NB4 (cell line): Measurements from ENCODE around the gene OSBPL10.

Experiments used
- DNase-seq: peaks from one replicate; pipeline ENCODE4 v3.0.0; 2010; ENCODE audit warnings: low read depth
- H3K4me3 ChIP-seq: one replicate; pipeline ENCODE4 v1.5.1; 2011; ENCODE audit warnings: mild to moderate bottlenecking, low read depth, low read length, moderate library complexity
- MYC ChIP-seq: IDR thresholded peaks from 2 replicates; pipeline ENCODE4 v1.6.1; 2011; ENCODE audit warnings: low read depth, low read length
- POLR2A ChIP-seq: IDR thresholded peaks from 2 replicates; pipeline ENCODE4 v1.6.1; 2011; ENCODE audit warnings: mild to moderate bottlenecking; ENCODE audit not compliant: insufficient read length; ENCODE audit errors: extremely low read depth
- TF ChIP-seq, protein P1 (sequence below): IDR thresholded peaks from one replicate; pipeline ENCODE4 v1.5.1; 2012; ENCODE audit warnings: low read depth, low read length
- TF ChIP-seq, protein P2 (sequence below): IDR thresholded peaks from 2 replicates; pipeline ENCODE4 v1.6.1; 2011; ENCODE audit warnings: low read depth, low read length

The OSBPL10 gene

DNA sequence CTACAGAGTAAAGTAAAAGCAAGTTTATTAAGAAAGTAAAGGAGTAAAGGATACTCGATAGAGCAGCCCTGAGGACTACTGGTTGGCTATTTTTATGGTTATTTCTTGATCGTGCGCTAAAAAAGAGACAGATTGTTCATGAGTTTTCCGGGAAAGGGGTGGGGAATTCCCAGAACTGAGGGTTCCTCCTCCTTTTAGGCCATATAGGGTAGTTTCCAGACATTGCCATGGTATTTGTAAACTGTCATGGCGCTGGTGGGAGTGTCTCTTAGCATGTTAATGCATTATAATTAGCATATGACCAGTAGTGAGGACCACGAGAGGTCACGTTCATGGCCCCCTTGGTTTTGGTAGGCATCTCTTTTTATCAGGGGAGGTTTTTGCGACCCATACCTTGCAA, 213.1 kb downstream of the OSBPL10 start:
- DNase-seq, result no peak
- no peak for TF ChIP-seq MYC
- TF ChIP-seq, protein P1, sequence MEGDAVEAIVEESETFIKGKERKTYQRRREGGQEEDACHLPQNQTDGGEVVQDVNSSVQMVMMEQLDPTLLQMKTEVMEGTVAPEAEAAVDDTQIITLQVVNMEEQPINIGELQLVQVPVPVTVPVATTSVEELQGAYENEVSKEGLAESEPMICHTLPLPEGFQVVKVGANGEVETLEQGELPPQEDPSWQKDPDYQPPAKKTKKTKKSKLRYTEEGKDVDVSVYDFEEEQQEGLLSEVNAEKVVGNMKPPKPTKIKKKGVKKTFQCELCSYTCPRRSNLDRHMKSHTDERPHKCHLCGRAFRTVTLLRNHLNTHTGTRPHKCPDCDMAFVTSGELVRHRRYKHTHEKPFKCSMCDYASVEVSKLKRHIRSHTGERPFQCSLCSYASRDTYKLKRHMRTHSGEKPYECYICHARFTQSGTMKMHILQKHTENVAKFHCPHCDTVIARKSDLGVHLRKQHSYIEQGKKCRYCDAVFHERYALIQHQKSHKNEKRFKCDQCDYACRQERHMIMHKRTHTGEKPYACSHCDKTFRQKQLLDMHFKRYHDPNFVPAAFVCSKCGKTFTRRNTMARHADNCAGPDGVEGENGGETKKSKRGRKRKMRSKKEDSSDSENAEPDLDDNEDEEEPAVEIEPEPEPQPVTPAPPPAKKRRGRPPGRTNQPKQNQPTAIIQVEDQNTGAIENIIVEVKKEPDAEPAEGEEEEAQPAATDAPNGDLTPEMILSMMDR, result no peak
- TF ChIP-seq, protein P2, sequence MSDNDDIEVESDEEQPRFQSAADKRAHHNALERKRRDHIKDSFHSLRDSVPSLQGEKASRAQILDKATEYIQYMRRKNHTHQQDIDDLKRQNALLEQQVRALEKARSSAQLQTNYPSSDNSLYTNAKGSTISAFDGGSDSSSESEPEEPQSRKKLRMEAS, result no peak
- no peak for TF ChIP-seq POLR2A
- H3K4me3 ChIP-seq, result no peak overlapping the region

DNA sequence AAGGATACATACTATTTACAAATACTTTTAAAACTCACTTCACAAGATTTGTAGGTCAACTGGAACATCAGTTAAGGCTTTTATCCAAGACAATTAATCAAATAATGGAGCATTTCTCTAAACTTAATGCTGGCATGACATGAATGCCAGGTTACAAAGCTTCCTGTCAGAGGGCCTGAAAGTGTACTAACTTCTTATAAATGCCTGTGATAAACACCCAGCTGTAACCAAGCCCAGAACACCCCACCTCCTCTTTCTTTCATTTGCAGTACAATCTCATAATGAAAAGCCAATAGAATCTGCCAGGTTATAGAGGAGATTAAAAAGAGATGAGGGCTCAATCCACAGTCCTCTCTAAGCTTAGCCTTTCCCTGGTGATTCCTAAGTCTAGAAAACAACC, 214.4 kb downstream of the OSBPL10 start:
- TF ChIP-seq, protein P2, result no peak
- TF ChIP-seq MYC (no peak), POLR2A (no peak)
- DNase-seq, result no peak
- H3K4me3 ChIP-seq, result no peak overlapping the region

DNA sequence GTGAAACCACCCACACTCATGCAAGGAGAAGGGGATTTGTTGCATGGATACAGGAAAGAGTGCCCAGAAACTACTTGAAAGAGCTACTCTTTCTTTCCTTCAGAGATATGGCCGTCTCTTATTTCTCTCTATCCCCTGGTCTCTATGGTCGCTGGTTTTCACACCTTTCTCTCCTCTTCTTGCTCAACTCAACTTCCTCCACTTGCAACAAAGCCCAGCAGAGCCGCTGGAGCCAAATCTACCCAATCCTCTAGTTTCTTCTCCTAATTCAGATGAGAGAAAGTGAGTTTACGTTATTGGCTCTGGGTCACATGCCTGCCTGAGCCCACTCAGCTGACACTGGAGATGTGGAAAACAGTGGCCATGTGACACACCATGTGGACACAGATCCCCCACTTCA, 215.2 kb downstream of the OSBPL10 start:
- no peak for DNase-seq
- H3K4me3 ChIP-seq, result no peak overlapping the region
- TF ChIP-seq, protein P2, result no peak
- TF ChIP-seq, protein P1, result no peak
- TF ChIP-seq MYC (no peak), POLR2A (no peak)

DNA sequence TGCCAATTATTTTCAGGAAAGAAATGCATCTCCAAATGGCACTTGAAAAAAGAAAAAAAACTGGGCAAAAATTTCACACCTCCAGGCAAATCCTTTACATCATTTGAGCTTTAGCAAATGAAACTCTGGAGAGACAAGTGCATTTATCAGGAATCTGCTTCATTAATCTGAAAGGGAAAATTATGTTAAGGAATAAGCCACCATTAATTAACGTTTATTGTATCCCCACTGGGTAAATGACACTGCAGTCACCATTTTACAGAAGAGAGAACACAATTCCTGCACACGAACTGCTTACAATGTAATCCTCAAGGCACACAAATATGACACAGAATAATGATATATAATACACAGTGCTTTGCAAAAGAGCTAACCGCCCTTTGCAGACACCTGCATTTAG, 217.3 kb downstream of the OSBPL10 start:
- TF ChIP-seq, protein P1, result no peak
- TF ChIP-seq, protein P2, result no peak
- TF ChIP-seq MYC (no peak), POLR2A (no peak)
- no peak for DNase-seq
- no peak overlapping the region for H3K4me3 ChIP-seq

DNA sequence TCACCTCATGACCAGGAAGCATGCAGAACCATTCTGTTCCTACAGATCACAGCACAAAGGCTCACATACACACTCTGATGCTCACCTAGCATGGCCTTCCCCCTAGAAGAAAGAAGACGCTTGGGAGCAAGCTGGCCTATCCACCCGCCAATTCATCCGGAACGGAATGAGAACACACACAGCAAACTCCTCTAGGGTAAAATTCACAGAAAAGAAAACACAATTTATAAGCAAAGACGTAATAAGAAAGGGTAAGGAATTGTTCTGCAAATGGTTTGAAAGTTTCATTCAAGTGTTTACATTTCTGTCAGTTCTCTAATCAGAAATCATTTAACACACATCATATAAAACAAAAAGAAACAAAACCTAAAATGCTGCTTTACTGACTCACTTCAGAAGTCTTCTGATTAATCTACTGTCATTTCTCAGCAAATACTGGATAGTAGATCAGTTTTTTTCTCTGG, 218.1 kb downstream of the OSBPL10 start:
- TF ChIP-seq MYC (no peak), POLR2A (no peak)
- TF ChIP-seq, protein P1, result no peak
- TF ChIP-seq, protein P2, result no peak
- no peak for DNase-seq
- no peak overlapping the region for H3K4me3 ChIP-seq

DNA sequence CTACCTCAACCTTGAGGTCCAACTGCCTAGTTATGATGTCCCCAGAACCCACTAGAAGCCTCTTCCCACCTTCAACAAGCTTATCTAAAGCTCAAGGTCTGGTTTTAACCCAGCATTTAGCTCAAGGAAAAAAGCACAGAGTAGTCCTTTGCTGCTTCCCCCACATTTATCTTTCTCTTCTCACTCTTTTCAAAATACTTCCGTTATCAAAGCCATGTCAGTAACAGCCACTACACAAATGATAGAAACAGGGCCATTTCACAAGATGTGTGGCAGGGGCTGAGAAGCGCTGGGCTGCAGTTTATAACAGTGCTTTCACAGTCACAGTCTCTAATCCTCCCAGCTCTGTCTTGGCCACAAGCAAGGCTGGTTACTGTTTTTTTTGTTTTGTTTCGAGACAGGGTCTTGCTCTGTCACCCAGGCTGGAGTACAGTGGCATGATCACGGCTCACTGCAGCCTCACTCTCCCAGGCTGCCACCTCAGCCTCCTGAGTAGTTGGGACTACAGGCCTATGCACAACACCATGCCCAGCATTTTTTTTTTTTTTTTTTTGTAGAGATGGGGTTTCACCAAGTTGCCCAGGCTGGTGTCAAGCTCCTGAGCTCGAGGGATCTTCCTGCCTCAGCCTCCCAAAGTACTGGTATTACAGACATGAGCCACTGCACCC, 218.8 kb downstream of the OSBPL10 start:
- DNase-seq, result no peak
- no peak overlapping the region for H3K4me3 ChIP-seq
- TF ChIP-seq MYC (no peak), POLR2A (no peak)
- TF ChIP-seq, protein P1, result no peak
- TF ChIP-seq, protein P2, result no peak
